HG03432 (cell line): ENCODE measurements around the gene NANS.

Source experiments
- ATAC-seq: cut with Tn5 transposase; IDR thresholded peaks from one replicate; pipeline ENCODE4 v1.9.1; 2021; ENCODE audit warnings: mild to moderate bottlenecking, moderate library complexity; ENCODE audit not compliant: unreplicated experiment

NANS gene

GRCh38 chr9:98130576-98131228 lies 74.2 kb downstream of the NANS start:
- ATAC-seq = no peak

DNA sequence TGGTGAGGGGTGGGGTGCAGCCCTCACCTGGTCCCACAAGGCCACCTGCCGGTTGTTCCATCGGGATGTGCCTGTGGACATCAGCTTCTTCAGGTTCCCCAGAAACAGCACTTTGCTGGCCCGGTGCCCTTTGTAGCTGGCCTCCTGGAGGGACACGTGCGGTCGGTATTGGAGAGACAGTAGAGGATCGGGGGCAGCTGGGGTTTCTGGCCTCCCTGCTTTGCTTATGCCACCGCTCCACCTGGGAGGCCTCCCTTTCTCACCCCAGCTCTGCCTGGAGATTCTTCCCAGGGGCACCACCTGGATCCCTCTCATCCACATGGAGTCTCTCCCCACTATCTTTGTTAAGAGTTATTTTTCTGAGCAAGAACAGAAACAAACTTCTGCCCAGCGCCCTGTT lies 75.6 kb downstream of the NANS start:
- no peak for ATAC-seq
